ENCODE results near the gene RTCB. TPM values are rescaled to one million over a fixed set of nuclear protein-coding genes. Genes with fewer than 3 reads are reported as not detected.
A peak's percentile ranks its signal among the peaks of the same experiment; 100 is the strongest.

The RTCB gene
- total RNA-seq, result 100 to 1,000 TPM in 1 of 4 donors, 10 to 100 TPM in 3; 55.4 to 104 (median 84.0) TPM

- H3K9me3 ChIP-seq, result no peaks in the 10 kb centered on the region
- in situ Hi-C loops (cut with MboI; ENCODE audit: low pct_ligation_motif_present in 1 of 4, low pct_unique_long_range_greater_than_20kb in 1 of 4, low sequenced_read_pairs in 3 of 4), result loop anchor here in 1 of 4 donors (10.0 kb wide), 1 partner anchor 63 kb away; the partner anchor contains the start of gene FBXO7
- peak within 1 kb of the TSS; percentile 73 to 92 (median 78) for H3K4me3 ChIP-seq
- intact Hi-C loops (cut with DNase I; ENCODE audit: low total_unique reads), result loop anchor here (5.0 kb wide), 1 partner anchor 60 kb away; the partner anchor contains the start of gene FBXO7
- H3K27me3 ChIP-seq, result no peaks in the 10 kb centered on the region
- TF ChIP-seq POLR2A (IDR thresholded peaks at IDR 0.05) (peak; percentile 77), CTCF (IDR thresholded peaks at IDR 0.05) (peak in 1 of 5 experiments; percentile 13), EP300 (IDR thresholded peaks at IDR 0.05; ENCODE audit: low read depth) (no peak), POLR2AphosphoS5 (IDR thresholded peaks at IDR 0.05) (peak; percentile 87 to 92 (median 89))
- peak within 1 kb of the TSS; percentile 76 to 89 (median 85) for H3K27ac ChIP-seq
- peaks cover 9 to 48% (median 16%) of the 10 kb centered on the region in 4 donors for H3K4me1 ChIP-seq
- WGBS, 2 donors (ENCODE audit: low coverage in 1 of 2), result 1 to 5% methylated on average over 13 to 40 of the region's 40 CpGs
- peaks cover 0 to 4% (median 2%) of the 10 kb centered on the region in 4 donors for H3K36me3 ChIP-seq
- peak; percentile 94 for DNase-seq
Measured at GRCh38 chr22:32411829-32412592, at the start of gene RTCB. RTCB (minus strand) TSS chr22:32412247; CDS start chr22:32412156, 91 bp downstream.

- 92 to 97% methylated on average over 4 of the region's 4 CpGs for WGBS, 2 donors (ENCODE audit: low coverage in 1 of 2)
- intact Hi-C loops (cut with DNase I; ENCODE audit: low total_unique reads), result no loop called here
- H3K4me1 ChIP-seq, result no peaks in the 10 kb centered on the region
- H3K9me3 ChIP-seq, result no peaks in the 10 kb centered on the region
- in situ Hi-C loops (cut with MboI; ENCODE audit: low pct_ligation_motif_present in 1 of 4, low pct_unique_long_range_greater_than_20kb in 1 of 4, low sequenced_read_pairs in 3 of 4), result loop anchor here in 3 of 4 donors (25.0 kb wide), 2 partner anchors 470 to 495 kb away; no protein-coding TSS in a partner anchor
- H3K27ac ChIP-seq, result no peak overlapping the region
- DNase-seq, result no peak
- TF ChIP-seq POLR2A (IDR thresholded peaks at IDR 0.05) (no peak), EP300 (IDR thresholded peaks at IDR 0.05; ENCODE audit: low read depth) (no peak), CTCF (IDR thresholded peaks at IDR 0.05) (no peak), POLR2AphosphoS5 (IDR thresholded peaks at IDR 0.05) (no peak)
- no peaks in the 10 kb centered on the region for H3K36me3 ChIP-seq
- H3K4me3 ChIP-seq, result no peak overlapping the region
- peaks cover 17% of the 10 kb centered on the region for H3K27me3 ChIP-seq
Measured at GRCh38 chr22:32457031-32457430, 45.0 kb upstream of the RTCB start.

DNA sequence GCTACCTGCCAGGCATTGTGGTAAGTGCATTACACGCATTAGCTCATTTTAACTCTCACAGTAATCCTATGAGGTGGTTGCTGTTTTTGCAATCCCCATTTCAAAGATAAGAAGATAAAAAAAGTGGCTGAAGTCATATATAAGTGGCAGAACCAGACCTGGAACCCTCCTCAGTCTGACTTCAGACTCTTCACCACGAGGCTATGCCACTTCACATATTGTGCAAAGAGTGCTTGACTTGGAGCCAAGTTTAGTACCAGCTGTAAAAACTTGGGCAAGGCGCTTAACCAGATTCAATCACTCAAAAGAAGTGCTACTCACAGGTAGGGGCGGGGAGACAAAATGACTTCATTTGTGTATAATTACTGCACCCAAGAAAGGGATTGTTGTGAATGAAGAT is 36.9 kb upstream of the RTCB start:
- 41 to 48% methylated on average over 4 of the region's 4 CpGs for WGBS, 2 donors (ENCODE audit: low coverage in 1 of 2)
- no peak for DNase-seq
- Histone ChIP-seq H3K27ac (no peak overlapping the region), H3K9me3 (no peaks in the 10 kb centered on the region), H3K4me1 (no peaks in the 10 kb centered on the region), H3K36me3 (no peaks in the 10 kb centered on the region), H3K27me3 (peaks cover 13% of the 10 kb centered on the region), H3K4me3 (no peak overlapping the region)
- in situ Hi-C loops (cut with MboI; ENCODE audit: low pct_ligation_motif_present in 1 of 4, low pct_unique_long_range_greater_than_20kb in 1 of 4, low sequenced_read_pairs in 3 of 4) (no loop called here), intact Hi-C loops (cut with DNase I; ENCODE audit: low total_unique reads) (no loop called here)
- TF ChIP-seq POLR2AphosphoS5 (IDR thresholded peaks at IDR 0.05) (no peak), EP300 (IDR thresholded peaks at IDR 0.05; ENCODE audit: low read depth) (no peak), CTCF (IDR thresholded peaks at IDR 0.05) (no peak), POLR2A (IDR thresholded peaks at IDR 0.05) (no peak)

GRCh38 chr22:32446321-32446720 is 34.3 kb upstream of the RTCB start:
- H3K27ac ChIP-seq, result no peak overlapping the region
- 50% methylated on average over 1 of the region's 1 CpG for WGBS, 2 donors (ENCODE audit: low coverage in 1 of 2)
- H3K27me3 ChIP-seq, result peaks cover 2% of the 10 kb centered on the region
- H3K4me3 ChIP-seq, result no peak overlapping the region
- H3K9me3 ChIP-seq, result no peaks in the 10 kb centered on the region
- no peaks in the 10 kb centered on the region for H3K36me3 ChIP-seq
- in situ Hi-C loops (cut with MboI; ENCODE audit: low pct_ligation_motif_present in 1 of 4, low pct_unique_long_range_greater_than_20kb in 1 of 4, low sequenced_read_pairs in 3 of 4), result no loop called here
- H3K4me1 ChIP-seq, result no peaks in the 10 kb centered on the region
- no peak for TF ChIP-seq POLR2A (IDR thresholded peaks at IDR 0.05)
- no peak for TF ChIP-seq POLR2AphosphoS5 (IDR thresholded peaks at IDR 0.05)
- no peak for TF ChIP-seq CTCF (IDR thresholded peaks at IDR 0.05)
- TF ChIP-seq EP300 (IDR thresholded peaks at IDR 0.05; ENCODE audit: low read depth), result no peak
- no peak for DNase-seq
- intact Hi-C loops (cut with DNase I; ENCODE audit: low total_unique reads), result no loop called here
